Fibroblast of skin of abdomen (primary cell): ENCODE measurements around the gene DOCK3.
"Not testable (repeated sequence)": the region's sequence is repeated elsewhere in the genome, so short reads cannot be mapped to it uniquely, and the experiment has no call there.

Experiments used
- DNase-seq: peaks from one replicate; pipeline ENCODE4 v3.0.0-alpha.2; 2013

The DOCK3 gene

DNA sequence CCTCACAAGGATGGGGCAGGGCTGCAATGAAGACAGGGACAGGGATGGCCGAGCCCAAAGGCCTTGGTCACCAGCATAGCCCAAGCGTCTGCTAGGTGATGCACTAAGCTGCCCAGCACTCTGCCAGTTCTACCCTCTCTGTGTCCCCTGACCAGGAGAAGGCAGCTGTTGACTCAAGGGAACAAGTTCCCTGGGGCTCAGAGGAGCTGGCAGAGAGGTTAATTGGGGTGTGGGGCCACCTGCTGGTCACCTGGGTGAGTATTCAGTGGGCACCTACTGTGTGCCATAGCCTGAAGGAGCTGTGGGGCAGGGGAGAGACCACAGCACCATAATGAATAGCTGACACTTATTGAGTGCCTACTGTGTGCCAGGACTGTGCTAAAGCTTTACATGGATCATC is 22.0 kb upstream of the DOCK3 start:
- no peak for DNase-seq

DNA sequence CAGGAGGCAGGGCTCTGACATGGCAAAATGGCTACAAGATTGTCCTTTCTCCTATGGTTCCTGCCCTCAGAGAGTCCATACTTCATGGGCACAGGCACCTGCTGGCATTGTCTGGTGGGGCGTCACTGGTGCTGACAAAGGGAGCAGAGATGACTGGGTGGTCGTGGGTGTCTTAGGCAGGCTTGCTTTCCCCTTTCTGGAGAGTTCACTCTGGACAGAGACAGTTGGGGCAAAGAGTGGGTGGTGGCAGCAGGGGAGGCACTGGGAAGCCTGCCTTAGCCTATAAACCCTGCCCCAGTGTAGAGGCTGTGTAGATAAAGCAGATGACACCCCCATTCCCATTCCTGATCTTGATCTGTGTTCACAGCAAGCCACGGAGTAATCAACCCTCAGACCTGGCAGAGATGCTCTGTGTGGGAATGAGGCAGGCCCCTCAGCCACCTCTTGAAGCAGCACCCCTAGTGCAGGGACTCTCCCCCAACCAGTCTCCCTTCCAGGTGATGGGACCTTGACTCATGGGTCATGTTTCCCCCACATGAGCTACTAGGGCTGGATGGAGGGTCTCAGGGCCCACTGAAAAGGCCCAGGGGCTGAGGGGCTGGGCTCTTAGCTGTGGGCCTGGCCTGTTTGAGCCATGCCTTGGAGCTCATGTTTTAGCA is 20.7 kb upstream of the DOCK3 start:
- no peak for DNase-seq

DNA sequence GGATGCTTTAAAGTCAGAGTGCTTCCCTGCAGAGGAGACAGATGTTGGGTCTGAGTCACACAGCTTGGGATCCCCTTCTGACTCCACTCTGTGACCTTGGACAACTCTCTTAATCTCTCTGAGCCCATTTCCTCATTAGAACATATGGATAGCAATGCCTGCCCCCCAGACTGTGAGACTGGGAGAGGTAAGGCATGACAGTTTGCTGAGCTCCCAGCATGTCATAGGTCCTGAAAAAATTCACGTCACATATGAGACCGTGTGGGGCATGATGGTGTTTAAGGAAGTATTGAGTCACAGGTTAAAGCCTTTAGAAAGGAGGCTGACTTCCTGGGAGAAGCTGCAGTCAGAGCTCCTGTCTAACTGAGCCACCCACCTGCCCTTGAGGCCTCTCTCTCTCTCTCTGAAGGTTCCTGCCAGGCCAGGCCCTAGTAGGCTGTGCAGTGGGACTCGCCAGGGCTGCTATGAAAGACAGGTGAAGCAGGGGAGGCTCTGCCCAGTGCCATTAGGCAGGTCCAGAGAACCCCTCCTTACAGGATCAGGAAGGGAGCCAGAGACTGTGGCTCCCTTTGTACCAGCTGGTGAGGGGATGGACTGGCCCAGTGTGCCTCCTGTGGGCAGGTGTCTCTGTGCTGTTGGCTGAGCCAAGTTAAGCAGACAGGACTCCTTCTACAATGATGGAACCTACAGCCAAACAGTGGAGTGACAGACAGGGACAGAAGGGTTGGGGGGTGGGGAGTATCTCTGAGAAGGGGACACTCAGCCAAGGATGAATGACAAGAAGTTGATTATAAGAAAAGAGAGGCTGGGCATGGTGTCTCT is 19.5 kb upstream of the DOCK3 start:
- DNase-seq: no peak

DNA sequence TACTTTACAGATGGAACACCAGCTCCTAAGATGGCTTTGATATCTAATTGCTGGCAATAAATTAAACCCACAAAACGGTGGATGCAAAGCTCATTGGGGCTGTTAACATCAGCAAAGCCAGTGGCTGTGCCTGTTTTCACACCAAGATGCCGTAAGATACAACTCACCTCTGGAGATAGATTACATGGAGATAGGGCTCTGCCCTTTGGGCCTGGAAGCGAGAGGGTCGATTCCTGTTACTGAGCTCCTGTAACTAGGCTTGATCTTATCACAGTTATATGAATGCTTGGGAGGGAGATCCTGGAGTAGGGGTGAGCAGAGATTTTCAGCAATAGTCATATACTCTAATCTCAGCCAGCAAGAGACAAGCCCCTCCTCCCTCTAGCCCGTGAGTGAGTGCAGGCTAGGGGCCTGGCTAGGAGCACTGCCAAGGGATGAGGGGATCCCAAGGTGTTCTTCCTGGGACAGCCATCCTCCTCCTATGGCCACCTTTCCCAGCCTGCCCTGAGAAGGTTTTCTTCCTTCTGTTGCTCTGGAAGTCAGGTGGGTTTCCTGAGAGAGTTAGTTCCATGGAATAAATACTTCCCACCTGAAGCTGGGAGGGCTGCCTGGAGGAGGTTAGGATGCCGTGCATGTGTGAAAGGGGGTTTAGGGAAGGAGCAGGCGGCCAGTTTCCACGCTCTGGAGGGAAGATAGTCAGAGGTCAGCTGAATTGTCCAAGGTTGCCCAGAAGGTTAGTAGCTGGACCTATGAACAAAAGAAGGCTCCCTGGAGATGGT is 18.1 kb upstream of the DOCK3 start:
- DNase-seq: no peak

DNA sequence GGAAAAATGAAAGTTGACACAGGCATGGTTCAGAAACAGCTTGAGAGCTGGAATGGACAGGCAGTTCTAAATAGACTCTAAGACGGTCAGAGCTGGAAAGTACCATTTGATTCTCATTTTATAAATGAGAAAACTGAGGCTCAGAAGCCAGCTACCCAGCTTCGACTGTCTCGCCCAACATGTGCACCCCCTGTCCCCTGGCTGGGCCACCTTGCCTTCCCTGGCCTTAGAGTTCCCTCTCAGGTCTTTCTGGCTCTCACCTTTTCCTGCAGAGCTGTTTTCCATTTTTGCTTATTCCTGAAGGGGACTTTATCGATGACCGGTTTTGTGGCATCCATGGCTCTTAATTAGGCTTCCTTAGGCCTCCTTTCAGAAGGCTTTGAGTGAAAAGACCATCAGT is 17.3 kb upstream of the DOCK3 start:
- no peak for DNase-seq

DNA sequence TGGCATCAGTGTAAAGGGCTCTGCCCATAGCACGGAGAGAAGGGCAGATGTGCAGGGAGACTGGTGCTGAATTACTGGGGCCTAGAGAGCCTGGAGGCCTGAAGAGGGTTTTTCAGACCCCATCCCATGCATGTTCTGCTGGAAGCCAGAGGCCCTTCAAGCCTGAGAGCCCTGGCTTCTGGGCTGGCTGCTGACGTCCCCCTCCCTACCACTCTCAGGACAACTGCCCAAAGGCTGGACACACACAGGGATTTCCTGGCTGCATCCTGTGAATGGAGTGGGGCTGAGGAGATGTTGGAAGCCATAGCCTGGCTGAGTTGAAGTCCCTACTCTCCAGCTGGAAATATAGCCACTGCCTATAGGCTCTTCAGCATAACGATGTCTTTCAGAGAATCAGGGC is 16.9 kb upstream of the DOCK3 start:
- no peak for DNase-seq

DNA sequence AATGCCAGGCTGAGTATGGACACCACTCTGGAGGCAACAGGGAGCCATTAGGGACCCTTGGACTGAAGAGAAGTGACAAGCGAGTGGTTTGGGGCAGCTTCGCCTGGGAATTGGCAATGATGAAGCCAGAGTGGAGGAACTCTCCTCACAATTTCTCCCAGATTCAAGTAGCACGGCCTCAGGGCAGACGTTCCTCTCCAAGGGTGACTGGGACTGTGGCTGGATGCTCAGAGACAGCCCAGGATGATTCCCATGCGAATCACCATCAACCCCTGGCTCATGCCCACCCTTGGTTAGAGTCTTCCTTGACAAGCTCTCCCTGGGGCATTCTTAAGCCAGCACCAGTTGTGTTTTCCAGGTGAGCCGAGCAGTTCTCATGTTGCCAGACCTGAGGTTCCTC is 16.3 kb upstream of the DOCK3 start:
- no peak for DNase-seq

DNA sequence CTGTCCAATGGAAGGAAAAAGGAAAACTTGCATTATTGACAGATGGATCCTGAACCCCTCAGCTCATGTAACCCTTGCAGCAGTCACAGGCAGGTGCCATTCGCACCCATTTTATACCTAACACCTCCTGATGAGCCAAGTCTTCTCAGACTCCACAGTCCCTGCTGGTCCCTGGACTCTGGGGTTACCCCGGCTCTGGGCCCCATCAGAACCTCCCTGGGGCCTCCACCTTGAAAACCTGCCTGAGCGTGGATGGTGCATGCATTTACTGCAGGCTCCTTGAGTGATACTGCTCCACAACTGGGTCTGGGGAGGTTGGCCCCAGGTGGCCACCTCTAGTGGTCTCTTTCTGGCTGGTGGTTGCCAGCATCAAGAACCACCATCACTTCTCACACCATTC is 15.9 kb upstream of the DOCK3 start:
- no peak for DNase-seq

DNA sequence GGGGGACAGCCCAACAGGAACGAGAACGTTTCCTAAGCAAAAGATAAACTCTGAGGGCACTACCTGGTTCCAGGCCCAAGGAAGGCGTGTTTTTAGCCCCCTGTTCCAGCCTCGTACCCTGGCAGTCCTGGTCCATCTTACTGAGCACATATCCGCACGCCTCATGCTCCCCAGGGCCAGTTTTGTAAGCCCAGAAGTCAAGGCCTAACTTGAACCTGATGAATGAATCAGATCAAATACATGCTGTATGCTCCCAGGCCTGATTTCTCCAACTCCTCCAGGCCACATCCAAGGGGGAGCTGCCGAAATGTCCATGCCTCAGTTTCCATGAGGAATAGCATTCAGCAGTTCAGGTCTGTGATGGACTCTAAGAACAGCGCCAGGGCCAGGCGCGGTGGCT is 14.3 kb upstream of the DOCK3 start:
- no peak for DNase-seq

DNA sequence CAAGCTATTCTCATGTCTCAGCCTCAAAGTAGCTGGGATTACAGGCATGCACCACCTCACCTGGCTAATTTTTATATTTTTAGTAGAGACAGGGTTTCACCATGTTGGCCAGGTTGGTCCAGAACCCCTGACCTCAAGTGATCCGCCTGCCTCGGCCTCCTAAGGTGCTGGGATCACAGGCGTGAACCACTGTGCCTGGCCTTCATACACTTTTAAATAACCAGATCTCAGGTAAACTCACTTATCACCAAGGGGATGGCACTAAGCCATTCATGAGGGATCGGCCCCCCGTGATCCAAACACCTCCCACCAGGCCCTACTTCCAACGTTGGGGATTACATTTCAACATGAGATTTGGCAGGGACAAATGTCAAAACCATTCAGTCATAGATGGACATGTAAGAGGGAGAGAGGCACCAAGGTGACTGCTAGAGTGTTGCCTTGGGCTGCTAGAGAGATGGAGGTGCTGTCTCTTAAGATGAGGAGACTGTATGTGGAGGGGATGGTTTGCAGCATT is 13.3 kb upstream of the DOCK3 start:
- no peak for DNase-seq

DNA sequence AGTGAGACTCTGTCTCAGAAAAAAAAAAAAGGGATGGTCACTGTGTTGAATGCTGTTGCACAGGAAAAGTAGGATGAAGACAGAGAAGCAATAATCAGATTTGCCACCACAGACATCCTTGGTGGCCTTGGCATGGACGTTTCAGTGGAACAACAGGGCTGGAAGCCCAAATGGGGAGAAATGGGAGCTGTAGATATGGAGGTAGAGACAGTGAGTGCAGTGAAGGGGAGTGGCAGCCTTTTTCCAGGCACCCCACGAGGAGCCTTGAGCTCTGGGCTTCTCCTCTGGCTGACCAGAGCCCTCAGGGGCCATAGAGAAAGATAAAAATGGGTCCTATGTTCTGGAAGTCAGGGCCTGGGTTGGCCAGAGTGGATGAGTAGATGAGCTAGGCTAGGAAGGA is 12.3 kb upstream of the DOCK3 start:
- no peak for DNase-seq

DNA sequence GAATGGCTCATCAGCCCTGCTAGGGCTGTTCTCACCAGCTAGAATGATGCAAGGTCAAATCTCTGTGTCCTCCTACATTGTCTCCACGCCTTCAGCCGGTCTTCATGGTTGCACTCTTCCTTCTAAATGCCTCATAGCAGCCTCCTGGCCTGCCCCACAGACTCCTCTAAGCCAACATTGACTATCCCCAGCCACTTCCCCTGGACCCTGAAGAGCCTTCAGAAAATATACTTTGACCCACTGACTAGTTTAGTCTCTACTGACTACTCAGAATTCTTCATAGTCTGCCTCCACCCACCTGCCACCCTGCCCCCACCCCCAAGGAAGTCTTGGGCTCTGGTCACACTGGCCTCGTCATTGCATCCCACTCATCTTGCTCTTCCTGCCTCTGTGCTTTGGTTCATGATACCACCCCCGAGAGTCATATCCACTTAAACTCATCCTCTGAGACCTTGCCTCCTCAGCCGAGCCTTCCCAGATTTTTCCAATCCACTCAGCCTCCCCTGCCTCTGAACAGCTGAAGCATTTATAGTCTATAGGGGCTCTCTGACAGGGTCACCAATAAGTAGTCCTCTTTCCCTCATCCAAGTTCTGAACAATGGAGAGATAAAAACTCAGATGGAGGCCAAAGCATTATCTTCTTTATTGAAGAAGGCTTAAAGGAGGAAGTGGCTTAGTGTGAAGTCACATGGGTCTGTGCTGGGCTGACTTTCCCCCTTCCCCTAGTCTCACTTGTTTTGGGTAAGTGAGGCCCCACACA is 9.5 kb upstream of the DOCK3 start:
- DNase-seq: no peak

DNA sequence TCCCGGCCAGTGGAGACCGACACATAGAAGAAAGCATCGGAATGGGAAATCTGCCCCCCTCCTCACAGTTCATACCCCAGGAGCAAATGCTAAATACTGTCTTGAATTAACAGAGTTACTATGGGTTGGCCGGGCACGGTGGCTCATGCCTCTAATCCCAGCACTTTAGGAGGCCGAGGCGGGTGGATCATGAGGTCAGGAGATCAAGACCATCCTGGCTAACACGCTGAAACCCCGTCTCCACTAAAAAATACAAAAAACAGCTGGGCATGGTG is 8.9 kb upstream of the DOCK3 start:
- DNase-seq: not testable (repeated sequence)

DNA sequence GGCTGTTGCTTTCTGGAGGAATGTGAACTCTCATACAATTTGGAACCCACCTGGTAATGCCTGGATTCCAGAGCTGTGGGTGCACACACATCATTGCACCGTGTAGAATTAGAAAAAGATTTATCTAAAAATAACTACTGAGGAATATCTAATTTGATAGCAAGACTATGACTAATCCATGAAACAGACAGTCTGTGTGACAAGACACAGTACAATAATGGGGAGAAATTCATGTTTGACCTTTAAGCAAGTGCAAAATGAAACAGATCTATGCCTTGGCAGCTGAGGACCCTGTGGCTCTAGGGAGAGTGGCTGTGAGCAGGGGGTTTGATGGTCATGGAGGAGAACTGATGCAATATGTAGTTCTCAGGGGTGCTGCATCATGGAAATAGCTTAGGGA is 7.9 kb upstream of the DOCK3 start:
- DNase-seq: peak; percentile 5

DNA sequence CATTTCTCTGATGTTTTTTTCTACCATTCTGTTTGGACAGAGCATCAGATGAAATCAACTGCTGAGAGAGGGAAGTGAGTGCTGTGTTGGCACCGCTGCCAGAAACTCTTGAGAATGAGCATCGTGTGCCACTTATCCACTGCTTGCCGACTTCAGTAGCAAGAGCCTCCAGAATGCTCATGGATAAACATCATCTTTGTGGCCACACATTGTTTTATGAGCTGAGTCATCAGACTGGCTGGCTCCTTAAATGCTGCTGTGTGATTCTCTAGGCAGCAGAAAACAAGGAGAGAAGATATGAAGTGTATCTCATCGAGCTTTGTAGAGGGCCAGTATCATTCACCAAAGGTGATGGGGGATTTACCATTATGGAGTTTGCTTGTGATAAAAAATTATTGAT is 3.4 kb upstream of the DOCK3 start:
- DNase-seq: peak; percentile 72

DNA sequence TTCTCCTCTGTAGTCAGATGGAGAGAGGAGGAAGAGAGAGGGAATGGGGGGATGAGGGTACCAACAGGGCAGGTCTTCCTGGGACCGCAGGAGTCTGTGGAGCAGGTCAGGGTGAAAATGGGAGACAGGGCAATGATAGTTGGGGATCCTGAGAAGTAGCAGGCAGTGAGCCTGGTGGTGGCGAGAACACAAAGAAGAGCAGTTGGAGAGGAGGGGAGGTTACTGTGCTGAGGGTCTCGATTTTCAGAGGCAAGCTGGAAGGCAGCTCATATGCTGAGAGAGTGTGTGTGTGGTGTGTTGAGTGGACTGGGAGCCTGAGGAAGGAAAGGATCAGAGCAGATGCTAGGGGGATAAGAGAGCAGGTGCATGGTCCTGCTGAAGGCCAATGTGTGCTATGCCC is 2.1 kb upstream of the DOCK3 start:
- DNase-seq: no peak

DNA sequence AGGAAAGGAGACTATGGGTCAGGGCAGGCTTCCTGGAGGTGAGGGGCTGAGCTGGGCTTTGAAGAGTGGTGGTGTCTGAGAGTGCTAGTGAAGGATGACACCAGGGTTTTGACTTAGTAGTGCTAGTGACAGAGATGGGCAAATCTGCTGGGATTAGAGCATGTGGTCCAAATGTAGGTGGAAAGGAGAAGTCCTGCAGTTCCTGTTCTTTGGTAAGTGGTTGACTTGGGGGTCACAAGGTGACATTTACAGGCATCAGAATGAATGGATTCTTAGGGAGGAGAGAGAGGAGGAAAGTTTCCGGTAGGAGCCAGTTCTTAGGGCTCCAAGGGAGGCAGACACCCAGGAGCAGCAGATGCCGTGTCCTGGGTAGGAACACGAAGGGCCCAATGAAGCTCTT is 796 bp upstream of the DOCK3 start:
- DNase-seq: no peak

DNA sequence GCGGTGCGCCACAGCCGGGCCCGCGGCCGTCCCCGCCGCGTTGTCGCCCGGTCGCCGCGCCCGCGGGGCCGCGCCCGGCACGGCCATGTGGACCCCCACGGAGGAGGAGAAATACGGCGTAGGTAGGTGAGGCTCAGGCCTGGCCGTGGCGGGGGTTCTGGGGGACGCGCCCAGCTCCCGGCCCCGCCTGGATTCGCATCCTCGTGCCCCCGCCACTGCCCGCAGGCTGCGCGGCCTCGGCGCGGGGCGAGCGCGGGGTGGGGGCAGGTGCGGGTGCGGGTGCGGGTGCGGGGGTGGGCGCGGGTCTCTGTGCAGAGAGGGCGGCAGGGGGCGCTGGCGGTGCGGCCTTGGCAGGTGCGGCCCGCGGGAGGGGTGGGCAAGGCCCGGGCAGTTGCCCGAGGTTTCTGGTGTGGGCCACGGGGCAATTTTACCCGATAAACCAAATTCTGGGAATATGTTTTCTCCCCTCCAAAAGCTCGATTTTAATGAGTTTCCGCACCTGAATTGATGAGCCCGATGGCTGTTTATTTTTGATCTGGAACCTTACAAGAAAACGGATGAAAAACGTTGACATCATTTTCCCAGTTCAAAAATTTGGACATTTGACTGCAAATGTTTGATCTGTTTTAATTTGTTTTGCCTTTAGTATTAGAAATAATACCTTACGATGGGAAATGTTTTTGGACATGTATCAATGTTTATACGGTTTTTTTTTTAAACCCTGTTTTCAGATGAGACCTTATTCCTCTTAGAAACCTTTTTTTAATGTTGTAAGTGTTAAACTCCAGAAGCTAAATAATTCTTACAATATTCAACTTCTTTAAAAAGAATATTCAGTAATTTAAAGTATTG is 678 bp downstream of the DOCK3 start:
- DNase-seq: no peak

DNA sequence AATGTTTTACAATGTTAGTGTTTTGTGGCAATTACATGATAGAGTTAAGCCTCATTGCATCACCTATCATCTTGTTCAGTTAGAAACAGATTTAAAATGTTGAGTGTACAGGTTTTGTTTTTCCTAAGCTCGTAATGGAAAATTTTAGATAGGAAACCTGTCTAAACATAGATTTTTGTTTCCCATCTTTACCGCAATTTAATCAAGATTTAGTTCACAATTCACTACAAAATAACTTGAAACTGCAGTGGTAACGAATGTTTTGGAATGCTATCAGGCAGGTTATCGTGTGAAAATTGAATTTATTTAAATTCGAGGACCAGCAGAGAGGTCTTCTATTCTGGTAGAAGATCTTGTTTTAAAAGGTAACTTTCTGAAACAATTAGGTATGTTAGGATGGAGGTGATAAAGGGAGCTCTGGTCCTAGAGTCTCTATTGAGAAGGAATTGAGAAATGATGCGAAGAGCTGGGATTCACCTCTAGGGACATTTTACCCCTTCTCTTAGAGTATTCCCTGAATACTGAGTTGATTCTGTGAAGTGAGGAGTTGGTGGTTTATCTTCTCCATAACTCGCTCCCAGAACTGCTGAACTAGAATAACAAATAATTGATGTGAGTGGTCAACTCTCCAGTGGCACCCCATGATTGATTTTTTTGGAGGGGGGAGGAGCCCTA is 1.4 kb downstream of the DOCK3 start:
- no peak for DNase-seq

DNA sequence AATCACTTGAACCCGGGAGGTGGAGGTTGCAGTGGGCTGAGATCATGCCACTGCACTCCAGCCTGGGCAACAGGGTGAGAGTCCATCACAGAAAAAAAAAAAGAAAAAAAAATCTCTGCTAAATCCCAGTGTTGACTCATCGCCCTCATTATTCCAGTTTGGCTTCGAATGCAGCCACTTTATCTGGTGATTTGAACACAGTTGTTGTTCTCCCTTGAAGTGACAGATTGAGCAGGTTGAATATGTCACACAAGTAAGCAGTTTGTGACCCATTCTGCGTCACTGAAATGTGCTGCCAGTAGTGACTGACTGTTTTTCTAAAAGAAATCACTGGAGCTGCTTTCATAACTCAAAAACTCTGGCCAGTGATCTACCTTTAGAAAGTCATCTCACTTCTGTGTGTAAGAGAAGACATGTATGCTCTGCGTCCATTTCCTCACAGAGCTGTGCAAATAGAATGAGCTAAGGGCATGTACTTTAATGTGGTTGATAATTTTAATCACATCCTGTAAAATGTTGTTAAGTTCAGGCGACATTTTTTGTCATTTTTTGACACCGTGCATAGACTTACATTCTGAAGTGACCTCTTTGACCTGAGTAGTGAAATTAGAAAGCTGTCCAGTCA is 12.5 kb downstream of the DOCK3 start:
- no peak for DNase-seq

DNA sequence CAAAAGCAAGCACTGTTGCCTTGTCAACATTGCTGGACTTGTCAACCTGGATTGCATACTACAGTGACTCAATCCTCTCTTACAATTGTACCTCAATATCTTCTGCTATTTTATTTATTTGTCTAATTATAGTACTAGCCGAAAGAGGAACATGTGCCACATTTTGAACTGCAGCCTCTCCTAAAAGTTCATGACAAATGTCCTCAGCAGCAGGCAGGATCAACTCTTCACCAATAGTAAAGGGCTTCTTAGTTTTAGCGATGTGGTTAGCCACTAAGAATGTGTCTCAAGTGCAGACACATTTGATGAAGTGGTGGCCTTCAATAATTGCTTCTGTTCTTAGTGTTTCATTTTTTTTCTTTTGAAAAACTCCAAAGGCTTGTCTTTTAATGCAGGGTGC is 13.2 kb downstream of the DOCK3 start:
- no peak for DNase-seq
